ENCODE data around the gene MAST1.

DNA sequence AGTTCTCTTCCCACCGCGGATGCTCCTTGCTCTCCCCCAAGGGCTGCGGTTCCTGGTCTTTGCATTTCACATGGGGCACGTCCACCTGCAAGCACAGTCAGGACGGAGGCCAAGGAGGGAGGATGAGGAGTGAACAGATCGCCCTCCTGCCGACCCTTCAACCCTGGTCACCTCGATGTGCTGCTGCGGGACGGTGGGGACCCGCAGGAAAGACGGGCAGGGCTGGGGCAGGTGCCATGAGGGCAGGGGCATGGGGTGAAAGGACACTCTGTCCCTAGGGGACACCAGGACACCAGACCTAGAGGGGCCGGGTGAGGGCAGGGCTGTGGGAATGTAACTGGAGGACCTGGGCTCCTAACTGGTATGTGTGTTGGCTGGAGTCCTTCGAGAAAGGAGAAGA lies 79.9 kb downstream of the MAST1 start:
- no peak for TF ChIP-seq CTCF (IDR thresholded peaks at IDR 0.05)
- TF ChIP-seq POLR2A (IDR thresholded peaks at IDR 0.05): no peak
